Measurements from ENCODE around the gene CREB3L2.
"Not testable (repeated sequence)": the region's sequence is repeated elsewhere in the genome, so short reads cannot be mapped to it uniquely, and the experiment has no call there.

The CREB3L2 gene

GRCh38 chr7:137983323-137984008 is 18.4 kb downstream of the CREB3L2 start:
- CTCF ChIA-PET, result no interaction called here
- H3K4me1 ChIP-seq (ENCODE audit: control insufficient read depth, insufficient read depth, low read length), result no peaks in the 10 kb centered on the region
- no peak overlapping the region for H3K4me3 ChIP-seq (ENCODE audit: low read depth, low read length)
- H3K27ac ChIP-seq (ENCODE audit: extremely low read depth, low read depth, low read length), result no peak overlapping the region
- no peaks in the 10 kb centered on the region for H3K9me3 ChIP-seq (ENCODE audit: control insufficient read depth, insufficient read depth, low read depth, low read length)
- peaks cover 0 to 13% of the 10 kb centered on the region in 2 experiments; a peak in 1 of 3 replicates for H3K36me3 ChIP-seq (ENCODE audit: control insufficient read depth in 2 of 2, insufficient read depth in 1 of 2, low read length in 2 of 2)
- no peak for TF ChIP-seq SCRT2 (tag by site-specific recombination; IDR thresholded peaks at IDR 0.05)
- no peak for TF ChIP-seq ZFP41 (tag by site-specific recombination; IDR thresholded peaks at IDR 0.05; ENCODE audit: borderline replicate concordance)
- TF ChIP-seq, protein P1, sequence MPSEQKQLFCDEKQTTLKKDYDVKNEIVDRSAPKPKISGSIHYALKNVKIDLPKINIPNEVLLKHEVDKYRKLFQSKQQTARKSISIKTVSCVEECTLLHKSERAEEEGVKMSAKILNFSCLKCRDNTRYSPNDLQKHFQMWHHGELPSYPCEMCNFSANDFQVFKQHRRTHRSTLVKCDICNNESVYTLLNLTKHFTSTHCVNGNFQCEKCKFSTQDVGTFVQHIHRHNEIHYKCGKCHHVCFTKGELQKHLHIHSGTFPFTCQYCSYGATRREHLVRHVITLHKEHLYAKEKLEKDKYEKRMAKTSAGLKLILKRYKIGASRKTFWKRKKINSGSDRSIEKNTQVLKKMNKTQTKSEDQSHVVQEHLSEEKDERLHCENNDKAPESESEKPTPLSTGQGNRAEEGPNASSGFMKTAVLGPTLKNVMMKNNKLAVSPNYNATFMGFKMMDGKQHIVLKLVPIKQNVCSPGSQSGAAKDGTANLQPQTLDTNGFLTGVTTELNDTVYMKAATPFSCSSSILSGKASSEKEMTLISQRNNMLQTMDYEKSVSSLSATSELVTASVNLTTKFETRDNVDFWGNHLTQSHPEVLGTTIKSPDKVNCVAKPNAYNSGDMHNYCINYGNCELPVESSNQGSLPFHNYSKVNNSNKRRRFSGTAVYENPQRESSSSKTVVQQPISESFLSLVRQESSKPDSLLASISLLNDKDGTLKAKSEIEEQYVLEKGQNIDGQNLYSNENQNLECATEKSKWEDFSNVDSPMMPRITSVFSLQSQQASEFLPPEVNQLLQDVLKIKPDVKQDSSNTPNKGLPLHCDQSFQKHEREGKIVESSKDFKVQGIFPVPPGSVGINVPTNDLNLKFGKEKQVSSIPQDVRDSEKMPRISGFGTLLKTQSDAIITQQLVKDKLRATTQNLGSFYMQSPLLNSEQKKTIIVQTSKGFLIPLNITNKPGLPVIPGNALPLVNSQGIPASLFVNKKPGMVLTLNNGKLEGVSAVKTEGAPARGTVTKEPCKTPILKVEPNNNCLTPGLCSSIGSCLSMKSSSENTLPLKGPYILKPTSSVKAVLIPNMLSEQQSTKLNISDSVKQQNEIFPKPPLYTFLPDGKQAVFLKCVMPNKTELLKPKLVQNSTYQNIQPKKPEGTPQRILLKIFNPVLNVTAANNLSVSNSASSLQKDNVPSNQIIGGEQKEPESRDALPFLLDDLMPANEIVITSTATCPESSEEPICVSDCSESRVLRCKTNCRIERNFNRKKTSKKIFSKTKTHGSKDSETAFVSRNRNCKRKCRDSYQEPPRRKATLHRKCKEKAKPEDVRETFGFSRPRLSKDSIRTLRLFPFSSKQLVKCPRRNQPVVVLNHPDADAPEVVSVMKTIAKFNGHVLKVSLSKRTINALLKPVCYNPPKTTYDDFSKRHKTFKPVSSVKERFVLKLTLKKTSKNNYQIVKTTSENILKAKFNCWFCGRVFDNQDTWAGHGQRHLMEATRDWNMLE (tag by site-specific recombination; conservative IDR thresholded peaks at IDR 0.05; ENCODE audit: low read depth), result no peak
- no peak for TF ChIP-seq ZBTB17 (tag by site-specific recombination; IDR thresholded peaks at IDR 0.05)
- TF ChIP-seq ZNF239 (tag by site-specific recombination; IDR thresholded peaks at IDR 0.05), result no peak
- TF ChIP-seq OVOL3 (tag by site-specific recombination; IDR thresholded peaks at IDR 0.05), result no peak
- TF ChIP-seq, protein P2, sequence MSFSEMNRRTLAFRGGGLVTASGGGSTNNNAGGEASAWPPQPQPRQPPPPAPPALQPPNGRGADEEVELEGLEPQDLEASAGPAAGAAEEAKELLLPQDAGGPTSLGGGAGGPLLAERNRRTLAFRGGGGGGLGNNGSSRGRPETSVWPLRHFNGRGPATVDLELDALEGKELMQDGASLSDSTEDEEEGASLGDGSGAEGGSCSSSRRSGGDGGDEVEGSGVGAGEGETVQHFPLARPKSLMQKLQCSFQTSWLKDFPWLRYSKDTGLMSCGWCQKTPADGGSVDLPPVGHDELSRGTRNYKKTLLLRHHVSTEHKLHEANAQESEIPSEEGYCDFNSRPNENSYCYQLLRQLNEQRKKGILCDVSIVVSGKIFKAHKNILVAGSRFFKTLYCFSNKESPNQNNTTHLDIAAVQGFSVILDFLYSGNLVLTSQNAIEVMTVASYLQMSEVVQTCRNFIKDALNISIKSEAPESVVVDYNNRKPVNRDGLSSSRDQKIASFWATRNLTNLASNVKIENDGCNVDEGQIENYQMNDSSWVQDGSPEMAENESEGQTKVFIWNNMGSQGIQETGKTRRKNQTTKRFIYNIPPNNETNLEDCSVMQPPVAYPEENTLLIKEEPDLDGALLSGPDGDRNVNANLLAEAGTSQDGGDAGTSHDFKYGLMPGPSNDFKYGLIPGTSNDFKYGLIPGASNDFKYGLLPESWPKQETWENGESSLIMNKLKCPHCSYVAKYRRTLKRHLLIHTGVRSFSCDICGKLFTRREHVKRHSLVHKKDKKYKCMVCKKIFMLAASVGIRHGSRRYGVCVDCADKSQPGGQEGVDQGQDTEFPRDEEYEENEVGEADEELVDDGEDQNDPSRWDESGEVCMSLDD (tag by site-specific recombination; IDR thresholded peaks at IDR 0.05), result no peak
- POLR2A ChIA-PET, result no interaction called here

- H3K9me3 ChIP-seq (ENCODE audit: control insufficient read depth, insufficient read depth, low read depth, low read length); H3K27ac ChIP-seq (ENCODE audit: extremely low read depth, low read depth, low read length); H3K4me1 ChIP-seq (ENCODE audit: control insufficient read depth, insufficient read depth, low read length); H3K4me3 ChIP-seq (ENCODE audit: low read depth, low read length); POLR2A ChIA-PET: not testable (repeated sequence)
- TF ChIP-seq SETDB1 (IDR thresholded peaks at IDR 0.05; ENCODE audit: insufficient read length, low read length), result peak; percentile 47
- CTCF ChIA-PET, result interaction anchor here (1.2 kb wide), 1 partner anchor 20 kb away, joined by 4 read pairs; no protein-coding TSS in a partner anchor
- peaks cover 0 to 13% of the 10 kb centered on the region in 2 experiments; a peak in 1 of 3 replicates for H3K36me3 ChIP-seq (ENCODE audit: control insufficient read depth in 2 of 2, insufficient read depth in 1 of 2, low read length in 2 of 2)
Observed at GRCh38 chr7:137982394-137982793, 19.5 kb downstream of the CREB3L2 start.

DNA sequence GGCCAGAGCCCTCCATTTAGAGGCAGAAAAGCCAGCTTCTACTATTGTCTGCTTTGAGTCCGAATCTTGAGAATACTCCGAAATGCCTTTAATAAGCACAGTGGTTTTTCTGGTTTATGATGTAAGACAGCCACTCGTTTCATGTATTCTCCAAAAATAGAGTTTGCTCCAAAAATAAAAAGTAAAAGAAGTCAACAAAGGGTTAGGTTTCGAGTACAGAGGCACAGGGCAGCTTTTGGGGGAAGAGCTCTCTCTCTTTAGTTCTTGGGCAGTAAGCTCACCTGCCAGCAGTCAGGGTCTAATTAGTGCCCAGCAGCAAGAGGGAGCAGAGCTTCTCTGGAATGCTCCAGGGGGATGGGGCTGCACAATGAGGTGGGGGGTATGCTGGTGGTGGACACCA is 20.2 kb downstream of the CREB3L2 start:
- Histone ChIP-seq H3K9me3 (ENCODE audit: control insufficient read depth, insufficient read depth, low read depth, low read length) (no peaks in the 10 kb centered on the region), H3K27ac (ENCODE audit: extremely low read depth, low read depth, low read length) (no peak overlapping the region), H3K4me1 (ENCODE audit: control insufficient read depth, insufficient read depth, low read length) (no peaks in the 10 kb centered on the region), H3K4me3 (ENCODE audit: low read depth, low read length) (no peak overlapping the region), H3K36me3 (ENCODE audit: control insufficient read depth in 2 of 2, insufficient read depth in 1 of 2, low read length in 2 of 2) (peaks cover 0 to 13% of the 10 kb centered on the region in 2 experiments; a peak in 1 of 3 replicates)
- POLR2A ChIA-PET, result no interaction called here
- CTCF ChIA-PET, result interaction anchor here (0.6 to 1.2 kb wide), 3 partner anchors 19 to 67 kb away, joined by 3 to 4 read pairs (median 3); no protein-coding TSS in a partner anchor
- TF ChIP-seq OSR2 (tag by site-specific recombination; IDR thresholded peaks at IDR 0.05) (no peak), ZNF214 (tag by site-specific recombination; IDR thresholded peaks at IDR 0.05; ENCODE audit: borderline replicate concordance) (no peak), ZNF18 (tag by site-specific recombination; IDR thresholded peaks at IDR 0.05) (no peak), MZF1 (tag by site-specific recombination; IDR thresholded peaks at IDR 0.05; ENCODE audit: borderline replicate concordance) (no peak), ZNF501 (tag by site-specific recombination; IDR thresholded peaks at IDR 0.05) (no peak), ZNF621 (tag by site-specific recombination; IDR thresholded peaks at IDR 0.05) (no peak), ZNF37A (tag by site-specific recombination; IDR thresholded peaks at IDR 0.05) (no peak), ZNF548 (tag by site-specific recombination; IDR thresholded peaks at IDR 0.05) (no peak), OVOL3 (tag by site-specific recombination; IDR thresholded peaks at IDR 0.05) (no peak), TRIM28 (IDR thresholded peaks at IDR 0.05; ENCODE audit: borderline replicate concordance, low read length) (no peak), ZNF248 (tag by site-specific recombination; IDR thresholded peaks at IDR 0.05) (no peak)
- TF ChIP-seq, protein P3, sequence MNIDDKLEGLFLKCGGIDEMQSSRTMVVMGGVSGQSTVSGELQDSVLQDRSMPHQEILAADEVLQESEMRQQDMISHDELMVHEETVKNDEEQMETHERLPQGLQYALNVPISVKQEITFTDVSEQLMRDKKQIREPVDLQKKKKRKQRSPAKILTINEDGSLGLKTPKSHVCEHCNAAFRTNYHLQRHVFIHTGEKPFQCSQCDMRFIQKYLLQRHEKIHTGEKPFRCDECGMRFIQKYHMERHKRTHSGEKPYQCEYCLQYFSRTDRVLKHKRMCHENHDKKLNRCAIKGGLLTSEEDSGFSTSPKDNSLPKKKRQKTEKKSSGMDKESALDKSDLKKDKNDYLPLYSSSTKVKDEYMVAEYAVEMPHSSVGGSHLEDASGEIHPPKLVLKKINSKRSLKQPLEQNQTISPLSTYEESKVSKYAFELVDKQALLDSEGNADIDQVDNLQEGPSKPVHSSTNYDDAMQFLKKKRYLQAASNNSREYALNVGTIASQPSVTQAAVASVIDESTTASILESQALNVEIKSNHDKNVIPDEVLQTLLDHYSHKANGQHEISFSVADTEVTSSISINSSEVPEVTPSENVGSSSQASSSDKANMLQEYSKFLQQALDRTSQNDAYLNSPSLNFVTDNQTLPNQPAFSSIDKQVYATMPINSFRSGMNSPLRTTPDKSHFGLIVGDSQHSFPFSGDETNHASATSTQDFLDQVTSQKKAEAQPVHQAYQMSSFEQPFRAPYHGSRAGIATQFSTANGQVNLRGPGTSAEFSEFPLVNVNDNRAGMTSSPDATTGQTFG (tag by site-specific recombination; IDR thresholded peaks at IDR 0.05; ENCODE audit: borderline replicate concordance), result no peak
